ENCODE results near the gene SLX4IP.

GRCh38 chr20:10472871-10473270 lies 37.8 kb downstream of the SLX4IP start:
- TF ChIP-seq, protein P1, sequence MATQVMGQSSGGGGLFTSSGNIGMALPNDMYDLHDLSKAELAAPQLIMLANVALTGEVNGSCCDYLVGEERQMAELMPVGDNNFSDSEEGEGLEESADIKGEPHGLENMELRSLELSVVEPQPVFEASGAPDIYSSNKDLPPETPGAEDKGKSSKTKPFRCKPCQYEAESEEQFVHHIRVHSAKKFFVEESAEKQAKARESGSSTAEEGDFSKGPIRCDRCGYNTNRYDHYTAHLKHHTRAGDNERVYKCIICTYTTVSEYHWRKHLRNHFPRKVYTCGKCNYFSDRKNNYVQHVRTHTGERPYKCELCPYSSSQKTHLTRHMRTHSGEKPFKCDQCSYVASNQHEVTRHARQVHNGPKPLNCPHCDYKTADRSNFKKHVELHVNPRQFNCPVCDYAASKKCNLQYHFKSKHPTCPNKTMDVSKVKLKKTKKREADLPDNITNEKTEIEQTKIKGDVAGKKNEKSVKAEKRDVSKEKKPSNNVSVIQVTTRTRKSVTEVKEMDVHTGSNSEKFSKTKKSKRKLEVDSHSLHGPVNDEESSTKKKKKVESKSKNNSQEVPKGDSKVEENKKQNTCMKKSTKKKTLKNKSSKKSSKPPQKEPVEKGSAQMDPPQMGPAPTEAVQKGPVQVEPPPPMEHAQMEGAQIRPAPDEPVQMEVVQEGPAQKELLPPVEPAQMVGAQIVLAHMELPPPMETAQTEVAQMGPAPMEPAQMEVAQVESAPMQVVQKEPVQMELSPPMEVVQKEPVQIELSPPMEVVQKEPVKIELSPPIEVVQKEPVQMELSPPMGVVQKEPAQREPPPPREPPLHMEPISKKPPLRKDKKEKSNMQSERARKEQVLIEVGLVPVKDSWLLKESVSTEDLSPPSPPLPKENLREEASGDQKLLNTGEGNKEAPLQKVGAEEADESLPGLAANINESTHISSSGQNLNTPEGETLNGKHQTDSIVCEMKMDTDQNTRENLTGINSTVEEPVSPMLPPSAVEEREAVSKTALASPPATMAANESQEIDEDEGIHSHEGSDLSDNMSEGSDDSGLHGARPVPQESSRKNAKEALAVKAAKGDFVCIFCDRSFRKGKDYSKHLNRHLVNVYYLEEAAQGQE (IDR thresholded peaks at IDR 0.05): no peak
- TF ChIP-seq BHLHE40 (IDR thresholded peaks at IDR 0.05; ENCODE audit: low read depth, low read length) (no peak), RCOR1 (IDR thresholded peaks at IDR 0.05; ENCODE audit: low read depth, low read length) (no peak), CHD4 (IDR thresholded peaks at IDR 0.05; ENCODE audit: borderline replicate concordance) (no peak), POLR2A (IDR thresholded peaks at IDR 0.05; ENCODE audit: low read length) (no peak), KDM1A (IDR thresholded peaks at IDR 0.05; ENCODE audit: low read depth) (no peak), KDM5A (IDR thresholded peaks at IDR 0.05) (no peak), CHD2 (IDR thresholded peaks at IDR 0.05; ENCODE audit: low read length, partially characterized antibody) (no peak)
- TF ChIP-seq, protein P2, sequence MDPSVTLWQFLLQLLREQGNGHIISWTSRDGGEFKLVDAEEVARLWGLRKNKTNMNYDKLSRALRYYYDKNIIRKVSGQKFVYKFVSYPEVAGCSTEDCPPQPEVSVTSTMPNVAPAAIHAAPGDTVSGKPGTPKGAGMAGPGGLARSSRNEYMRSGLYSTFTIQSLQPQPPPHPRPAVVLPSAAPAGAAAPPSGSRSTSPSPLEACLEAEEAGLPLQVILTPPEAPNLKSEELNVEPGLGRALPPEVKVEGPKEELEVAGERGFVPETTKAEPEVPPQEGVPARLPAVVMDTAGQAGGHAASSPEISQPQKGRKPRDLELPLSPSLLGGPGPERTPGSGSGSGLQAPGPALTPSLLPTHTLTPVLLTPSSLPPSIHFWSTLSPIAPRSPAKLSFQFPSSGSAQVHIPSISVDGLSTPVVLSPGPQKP (IDR thresholded peaks at IDR 0.05; ENCODE audit: low read depth, low read length): no peak
- TF ChIP-seq, protein P3, sequence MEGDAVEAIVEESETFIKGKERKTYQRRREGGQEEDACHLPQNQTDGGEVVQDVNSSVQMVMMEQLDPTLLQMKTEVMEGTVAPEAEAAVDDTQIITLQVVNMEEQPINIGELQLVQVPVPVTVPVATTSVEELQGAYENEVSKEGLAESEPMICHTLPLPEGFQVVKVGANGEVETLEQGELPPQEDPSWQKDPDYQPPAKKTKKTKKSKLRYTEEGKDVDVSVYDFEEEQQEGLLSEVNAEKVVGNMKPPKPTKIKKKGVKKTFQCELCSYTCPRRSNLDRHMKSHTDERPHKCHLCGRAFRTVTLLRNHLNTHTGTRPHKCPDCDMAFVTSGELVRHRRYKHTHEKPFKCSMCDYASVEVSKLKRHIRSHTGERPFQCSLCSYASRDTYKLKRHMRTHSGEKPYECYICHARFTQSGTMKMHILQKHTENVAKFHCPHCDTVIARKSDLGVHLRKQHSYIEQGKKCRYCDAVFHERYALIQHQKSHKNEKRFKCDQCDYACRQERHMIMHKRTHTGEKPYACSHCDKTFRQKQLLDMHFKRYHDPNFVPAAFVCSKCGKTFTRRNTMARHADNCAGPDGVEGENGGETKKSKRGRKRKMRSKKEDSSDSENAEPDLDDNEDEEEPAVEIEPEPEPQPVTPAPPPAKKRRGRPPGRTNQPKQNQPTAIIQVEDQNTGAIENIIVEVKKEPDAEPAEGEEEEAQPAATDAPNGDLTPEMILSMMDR (IDR thresholded peaks at IDR 0.05): no peak
- TF ChIP-seq, protein P4, sequence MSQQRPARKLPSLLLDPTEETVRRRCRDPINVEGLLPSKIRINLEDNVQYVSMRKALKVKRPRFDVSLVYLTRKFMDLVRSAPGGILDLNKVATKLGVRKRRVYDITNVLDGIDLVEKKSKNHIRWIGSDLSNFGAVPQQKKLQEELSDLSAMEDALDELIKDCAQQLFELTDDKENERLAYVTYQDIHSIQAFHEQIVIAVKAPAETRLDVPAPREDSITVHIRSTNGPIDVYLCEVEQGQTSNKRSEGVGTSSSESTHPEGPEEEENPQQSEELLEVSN (IDR thresholded peaks at IDR 0.05; ENCODE audit: borderline replicate concordance, low read depth): no peak
